ENCODE measurements around the gene PTPRN2. TPM values are rescaled to one million over a fixed set of nuclear protein-coding genes. Genes with fewer than 3 reads are reported as not detected.

The PTPRN2 gene
- polyA plus RNA-seq, 1 experiment, result 0.02 TPM

- ChIA-PET POLR2A (no interaction called here), CTCF (no interaction called here)
- peaks cover 93% of the 10 kb centered on the region for H3K9me3 ChIP-seq (ENCODE audit: control insufficient read depth, insufficient read depth, low read length)
- no peak overlapping the region for H3K27ac ChIP-seq (ENCODE audit: low read depth, low read length)
- no peak overlapping the region for H3K4me3 ChIP-seq (ENCODE audit: low read depth, low read length)
- no peaks in the 10 kb centered on the region for H3K27me3 ChIP-seq (ENCODE audit: control insufficient read depth, insufficient read depth, low read length)
- no peak for DNase-seq (ENCODE audit: low read depth, low spot score)
- TF ChIP-seq, protein P1, sequence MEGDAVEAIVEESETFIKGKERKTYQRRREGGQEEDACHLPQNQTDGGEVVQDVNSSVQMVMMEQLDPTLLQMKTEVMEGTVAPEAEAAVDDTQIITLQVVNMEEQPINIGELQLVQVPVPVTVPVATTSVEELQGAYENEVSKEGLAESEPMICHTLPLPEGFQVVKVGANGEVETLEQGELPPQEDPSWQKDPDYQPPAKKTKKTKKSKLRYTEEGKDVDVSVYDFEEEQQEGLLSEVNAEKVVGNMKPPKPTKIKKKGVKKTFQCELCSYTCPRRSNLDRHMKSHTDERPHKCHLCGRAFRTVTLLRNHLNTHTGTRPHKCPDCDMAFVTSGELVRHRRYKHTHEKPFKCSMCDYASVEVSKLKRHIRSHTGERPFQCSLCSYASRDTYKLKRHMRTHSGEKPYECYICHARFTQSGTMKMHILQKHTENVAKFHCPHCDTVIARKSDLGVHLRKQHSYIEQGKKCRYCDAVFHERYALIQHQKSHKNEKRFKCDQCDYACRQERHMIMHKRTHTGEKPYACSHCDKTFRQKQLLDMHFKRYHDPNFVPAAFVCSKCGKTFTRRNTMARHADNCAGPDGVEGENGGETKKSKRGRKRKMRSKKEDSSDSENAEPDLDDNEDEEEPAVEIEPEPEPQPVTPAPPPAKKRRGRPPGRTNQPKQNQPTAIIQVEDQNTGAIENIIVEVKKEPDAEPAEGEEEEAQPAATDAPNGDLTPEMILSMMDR (IDR thresholded peaks at IDR 0.05; ENCODE audit: low read depth, low read length), result no peak
Observed at GRCh38 chr7:157771689-157772088, 815.9 kb downstream of the PTPRN2 start.

- DNase-seq (ENCODE audit: low read depth, low spot score), result no peak
- POLR2A ChIA-PET, result no interaction called here
- TF ChIP-seq, protein P1 (IDR thresholded peaks at IDR 0.05; ENCODE audit: low read depth, low read length), result no peak
- CTCF ChIA-PET, result no interaction called here
- Histone ChIP-seq H3K27me3 (ENCODE audit: control insufficient read depth, insufficient read depth, low read length) (no peaks in the 10 kb centered on the region), H3K9me3 (ENCODE audit: control insufficient read depth, insufficient read depth, low read length) (peaks cover 92% of the 10 kb centered on the region), H3K4me3 (ENCODE audit: low read depth, low read length) (no peak overlapping the region), H3K27ac (ENCODE audit: low read depth, low read length) (no peak overlapping the region)
Observed at GRCh38 chr7:157770716-157771320, 816.8 kb downstream of the PTPRN2 start.

- H3K27ac ChIP-seq (ENCODE audit: low read depth, low read length), result no peak overlapping the region
- POLR2A ChIA-PET, result no interaction called here
- TF ChIP-seq, protein P1 (IDR thresholded peaks at IDR 0.05; ENCODE audit: low read depth, low read length), result no peak
- no peak for DNase-seq (ENCODE audit: low read depth, low spot score)
- peaks cover 90% of the 10 kb centered on the region for H3K9me3 ChIP-seq (ENCODE audit: control insufficient read depth, insufficient read depth, low read length)
- H3K27me3 ChIP-seq (ENCODE audit: control insufficient read depth, insufficient read depth, low read length), result no peaks in the 10 kb centered on the region
- CTCF ChIA-PET, result no interaction called here
- H3K4me3 ChIP-seq (ENCODE audit: low read depth, low read length), result no peak overlapping the region
Observed at GRCh38 chr7:157769526-157770215, 818.0 kb downstream of the PTPRN2 start.

GRCh38 chr7:157769086-157769485, 818.5 kb downstream of the PTPRN2 start:
- Histone ChIP-seq H3K9me3 (ENCODE audit: control insufficient read depth, insufficient read depth, low read length) (peaks cover 90% of the 10 kb centered on the region), H3K27me3 (ENCODE audit: control insufficient read depth, insufficient read depth, low read length) (no peaks in the 10 kb centered on the region), H3K4me3 (ENCODE audit: low read depth, low read length) (no peak overlapping the region), H3K27ac (ENCODE audit: low read depth, low read length) (no peak overlapping the region)
- CTCF ChIA-PET, result no interaction called here
- DNase-seq (ENCODE audit: low read depth, low spot score), result no peak
- POLR2A ChIA-PET, result no interaction called here
- TF ChIP-seq, protein P1 (IDR thresholded peaks at IDR 0.05; ENCODE audit: low read depth, low read length), result no peak

DNA sequence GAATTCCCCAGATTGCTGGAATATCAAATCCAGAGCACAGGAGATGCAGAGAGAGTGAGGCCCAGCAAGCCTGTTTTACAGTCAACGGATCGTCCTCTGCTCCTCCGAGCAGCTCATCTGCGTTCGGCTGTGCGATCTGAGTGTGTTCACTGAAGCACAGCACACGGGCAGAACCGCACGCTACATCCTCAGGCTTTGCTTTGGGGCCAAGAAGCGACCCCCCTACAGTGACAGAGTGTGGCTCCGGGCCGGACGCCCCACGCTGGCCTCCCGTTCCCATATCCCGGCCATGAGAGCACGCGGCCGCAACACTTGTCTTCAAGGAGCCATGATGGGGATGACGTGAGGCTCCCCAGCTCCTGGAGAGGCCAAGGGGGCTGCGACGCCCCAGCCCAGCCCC, 819.4 kb downstream of the PTPRN2 start:
- CTCF ChIA-PET, result no interaction called here

More for the DNA sequence above, 819.4 kb downstream of the PTPRN2 start:
- POLR2A ChIA-PET, result no interaction called here
- Histone ChIP-seq H3K27me3 (ENCODE audit: control insufficient read depth, insufficient read depth, low read length) (no peaks in the 10 kb centered on the region), H3K4me3 (ENCODE audit: low read depth, low read length) (no peak overlapping the region), H3K9me3 (ENCODE audit: control insufficient read depth, insufficient read depth, low read length) (peaks cover 92% of the 10 kb centered on the region), H3K27ac (ENCODE audit: low read depth, low read length) (no peak overlapping the region)
- DNase-seq (ENCODE audit: low read depth, low spot score), result no peak
- TF ChIP-seq, protein P1 (IDR thresholded peaks at IDR 0.05; ENCODE audit: low read depth, low read length), result no peak
